Measurements from ENCODE around the gene METTL8.

METTL8 gene

GRCh38 chr2:171274757-171275156 is 159.0 kb downstream of the METTL8 start:
- Histone ChIP-seq H4K20me1 (no peaks in the 10 kb centered on the region), H3K4me2 (no peak overlapping the region), H3K27me3 (no peaks in the 10 kb centered on the region), H3K4me3 (no peak overlapping the region), H3K9ac (no peak overlapping the region), H3K36me3 (no peaks in the 10 kb centered on the region), H3K27ac (no peak overlapping the region), H3K9me3 (no peaks in the 10 kb centered on the region), H3K4me1 (no peaks in the 10 kb centered on the region)
- no peak for TF ChIP-seq Cebpa-rat (IDR thresholded peaks at IDR 0.05)

- Histone ChIP-seq H3K4me2 (no peak overlapping the region), H3K9ac (no peak overlapping the region), H3K27me3 (no peaks in the 10 kb centered on the region), H4K20me1 (no peaks in the 10 kb centered on the region), H3K4me1 (no peaks in the 10 kb centered on the region), H3K36me3 (no peaks in the 10 kb centered on the region), H3K4me3 (no peak overlapping the region), H3K9me3 (no peaks in the 10 kb centered on the region), H3K27ac (no peak overlapping the region)
- no peak for TF ChIP-seq Cebpa-rat (IDR thresholded peaks at IDR 0.05)
These were observed 161.8 kb downstream of the METTL8 start for GRCh38 chr2:171271971-171272436.

GRCh38 chr2:171271386-171271785 is 162.4 kb downstream of the METTL8 start:
- Histone ChIP-seq H3K9me3 (no peaks in the 10 kb centered on the region), H4K20me1 (no peaks in the 10 kb centered on the region), H3K27me3 (no peaks in the 10 kb centered on the region), H3K4me2 (no peak overlapping the region), H3K9ac (no peak overlapping the region), H3K36me3 (no peaks in the 10 kb centered on the region), H3K4me1 (no peaks in the 10 kb centered on the region), H3K4me3 (no peak overlapping the region), H3K27ac (no peak overlapping the region)
- TF ChIP-seq Cebpa-rat (IDR thresholded peaks at IDR 0.05) = no peak

DNA sequence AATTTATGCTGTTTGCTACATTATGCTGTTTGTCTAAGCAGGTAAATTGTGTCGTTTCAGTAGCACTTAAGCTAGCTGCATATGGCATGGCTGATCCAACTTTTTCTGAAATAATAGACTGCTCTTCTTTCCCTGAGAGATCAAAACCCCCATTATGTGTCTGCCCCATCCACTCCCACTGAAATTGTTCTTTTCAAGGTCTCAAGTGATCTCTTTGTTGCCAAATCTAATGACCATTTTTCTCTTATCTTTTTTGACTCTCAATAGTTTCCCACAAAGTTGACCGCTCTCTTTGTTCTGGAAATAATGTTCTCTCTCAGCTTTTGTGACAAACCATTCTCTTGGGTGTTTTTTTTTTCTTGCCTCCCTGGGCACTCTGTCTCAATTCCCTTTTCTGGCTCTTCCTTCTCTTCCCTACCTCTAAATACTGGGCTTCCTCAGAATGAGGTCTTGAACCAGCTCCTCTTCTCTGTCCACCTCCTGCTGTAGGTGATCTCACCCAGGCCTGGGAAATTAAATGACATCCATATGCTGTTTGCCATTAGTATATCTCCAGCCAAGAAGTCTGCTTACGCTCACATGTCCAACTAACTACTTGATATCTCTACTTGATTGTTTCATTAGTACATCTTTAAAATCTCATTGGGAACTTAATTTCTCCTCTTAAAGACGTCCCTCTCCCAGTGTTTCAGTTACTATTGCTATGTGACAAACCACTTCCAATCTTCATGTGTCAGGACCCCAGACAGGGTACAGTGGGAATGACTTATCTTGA is 165.7 kb downstream of the METTL8 start:
- TF ChIP-seq Cebpa-rat (IDR thresholded peaks at IDR 0.05) = no peak
- no peaks in the 10 kb centered on the region for H3K4me1 ChIP-seq

More for the DNA sequence above, 165.7 kb downstream of the METTL8 start:
- Histone ChIP-seq H4K20me1 (no peaks in the 10 kb centered on the region), H3K4me3 (no peak overlapping the region), H3K4me2 (no peak overlapping the region), H3K9me3 (no peaks in the 10 kb centered on the region), H3K27ac (no peak overlapping the region), H3K36me3 (no peaks in the 10 kb centered on the region), H3K27me3 (no peaks in the 10 kb centered on the region), H3K9ac (no peak overlapping the region)
